Measurements from ENCODE around the gene CFAP65.

CFAP65 gene

DNA sequence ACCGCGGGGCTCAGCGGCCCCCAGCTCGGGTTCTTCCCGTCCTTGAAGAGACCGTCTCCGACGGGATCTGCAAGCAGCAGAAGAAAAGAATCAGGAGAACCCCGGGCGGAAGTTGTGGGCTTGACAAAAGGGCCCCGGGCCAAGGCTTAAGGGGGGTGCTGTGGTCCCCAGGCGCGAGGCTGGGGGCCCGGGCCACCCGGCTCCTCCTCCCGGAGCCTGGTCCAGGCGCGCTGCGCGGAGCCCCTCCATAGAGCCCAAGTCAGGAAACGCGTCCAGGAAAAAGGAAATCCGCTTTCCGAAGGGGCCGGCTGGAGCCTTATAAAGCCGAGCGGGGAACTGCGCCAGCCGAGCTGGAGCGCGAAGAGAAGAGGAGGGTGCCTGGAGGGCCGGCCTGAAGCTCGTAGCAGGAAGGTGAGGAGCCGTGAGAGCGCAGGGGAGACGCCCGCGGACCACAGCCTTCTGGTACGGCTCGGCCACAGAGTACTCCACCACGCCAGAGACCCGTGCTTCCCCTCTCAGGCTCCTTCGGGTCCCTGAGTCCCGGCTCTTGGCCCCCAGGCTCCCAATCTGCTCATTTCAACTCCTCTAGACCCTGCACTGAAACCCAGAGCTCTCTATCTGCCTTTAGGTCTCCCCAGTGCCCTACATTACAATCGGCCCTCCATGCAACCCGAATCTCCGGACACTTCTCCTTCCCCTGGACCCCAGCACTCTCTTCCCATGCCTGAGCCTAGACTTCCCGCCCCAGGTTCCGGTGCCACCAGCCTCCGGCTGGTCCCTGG, 56.9 kb downstream of the CFAP65 start:
- DNase-seq (ENCODE audit: low read depth) = no peak
- no peak overlapping the region for H3K4me3 ChIP-seq (ENCODE audit: low read depth, low read length)

DNA sequence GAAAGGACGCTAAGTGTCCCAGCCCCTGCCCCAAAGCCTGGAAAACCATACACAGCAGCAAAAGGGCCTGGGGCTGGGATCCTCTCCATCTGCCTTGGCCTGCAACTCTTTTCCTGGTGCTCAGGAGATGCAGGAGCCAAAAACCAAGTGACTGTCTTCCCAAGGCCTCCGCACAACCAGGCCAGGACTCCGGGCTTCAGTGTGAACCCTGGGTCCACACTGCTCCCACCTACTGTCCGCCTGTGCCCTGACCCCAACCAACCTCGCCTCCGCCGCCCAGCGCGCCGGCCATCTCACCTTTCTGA, 57.4 kb downstream of the CFAP65 start:
- no peak for DNase-seq (ENCODE audit: low read depth)
- H3K4me3 ChIP-seq (ENCODE audit: low read depth, low read length) = no peak overlapping the region

- H3K4me3 ChIP-seq (ENCODE audit: low read depth, low read length) = no peak overlapping the region
- DNase-seq (ENCODE audit: low read depth) = no peak
These were observed 57.9 kb downstream of the CFAP65 start for GRCh38 chr2:218983263-218983933.

- H3K4me3 ChIP-seq (ENCODE audit: low read depth, low read length) = no peak overlapping the region
- no peak for DNase-seq (ENCODE audit: low read depth)
These were observed 58.6 kb downstream of the CFAP65 start for GRCh38 chr2:218982586-218983262.

DNA sequence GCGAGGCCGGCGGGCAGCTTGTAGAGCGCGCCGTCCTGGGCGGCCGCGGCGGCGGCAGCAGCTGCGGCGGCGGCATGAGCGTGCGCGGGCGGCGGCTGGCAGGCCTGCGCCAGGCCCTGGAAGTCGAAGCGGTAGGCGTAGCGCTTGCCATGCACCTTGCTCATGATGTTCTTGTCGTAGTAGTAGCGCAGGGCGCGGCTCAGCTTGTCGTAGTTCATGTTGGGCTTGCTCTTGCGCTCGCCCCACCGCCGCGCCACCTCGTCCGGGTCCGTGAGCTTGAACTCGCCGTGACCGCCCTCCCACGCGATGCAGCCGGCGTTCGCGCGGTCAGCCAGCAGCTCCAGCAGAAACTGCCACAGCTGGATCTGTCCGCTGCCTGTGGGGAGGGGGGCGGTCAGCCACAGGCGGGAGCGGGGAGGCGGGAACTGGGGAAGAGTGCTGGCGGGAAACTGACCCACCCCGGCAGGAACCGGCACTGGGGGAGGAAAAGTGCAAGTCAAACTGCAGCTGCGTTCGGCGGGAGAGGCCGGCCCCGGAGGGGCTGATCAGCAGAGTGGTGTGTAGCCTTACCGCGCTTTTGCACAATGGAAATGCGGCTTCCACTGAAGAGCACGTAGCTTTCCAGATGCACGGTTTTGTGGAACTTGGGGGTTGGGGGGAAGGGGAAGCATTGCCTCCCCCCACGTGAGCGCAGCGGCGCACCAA, 59.3 kb downstream of the CFAP65 start:
- DNase-seq (ENCODE audit: low read depth) = no peak

GRCh38 chr2:218981390-218981880, 59.9 kb downstream of the CFAP65 start:
- no peak for DNase-seq (ENCODE audit: low read depth)
- no peak overlapping the region for H3K4me3 ChIP-seq (ENCODE audit: low read depth, low read length)

More for the DNA sequence above, 59.3 kb downstream of the CFAP65 start:
- peak overlapping the region; percentile 20 for H3K4me3 ChIP-seq (ENCODE audit: low read depth, low read length)

- no peak overlapping the region for H3K4me3 ChIP-seq (ENCODE audit: low read depth, low read length)
- no peak for DNase-seq (ENCODE audit: low read depth)
These were observed 60.5 kb downstream of the CFAP65 start for GRCh38 chr2:218980735-218981389.

DNA sequence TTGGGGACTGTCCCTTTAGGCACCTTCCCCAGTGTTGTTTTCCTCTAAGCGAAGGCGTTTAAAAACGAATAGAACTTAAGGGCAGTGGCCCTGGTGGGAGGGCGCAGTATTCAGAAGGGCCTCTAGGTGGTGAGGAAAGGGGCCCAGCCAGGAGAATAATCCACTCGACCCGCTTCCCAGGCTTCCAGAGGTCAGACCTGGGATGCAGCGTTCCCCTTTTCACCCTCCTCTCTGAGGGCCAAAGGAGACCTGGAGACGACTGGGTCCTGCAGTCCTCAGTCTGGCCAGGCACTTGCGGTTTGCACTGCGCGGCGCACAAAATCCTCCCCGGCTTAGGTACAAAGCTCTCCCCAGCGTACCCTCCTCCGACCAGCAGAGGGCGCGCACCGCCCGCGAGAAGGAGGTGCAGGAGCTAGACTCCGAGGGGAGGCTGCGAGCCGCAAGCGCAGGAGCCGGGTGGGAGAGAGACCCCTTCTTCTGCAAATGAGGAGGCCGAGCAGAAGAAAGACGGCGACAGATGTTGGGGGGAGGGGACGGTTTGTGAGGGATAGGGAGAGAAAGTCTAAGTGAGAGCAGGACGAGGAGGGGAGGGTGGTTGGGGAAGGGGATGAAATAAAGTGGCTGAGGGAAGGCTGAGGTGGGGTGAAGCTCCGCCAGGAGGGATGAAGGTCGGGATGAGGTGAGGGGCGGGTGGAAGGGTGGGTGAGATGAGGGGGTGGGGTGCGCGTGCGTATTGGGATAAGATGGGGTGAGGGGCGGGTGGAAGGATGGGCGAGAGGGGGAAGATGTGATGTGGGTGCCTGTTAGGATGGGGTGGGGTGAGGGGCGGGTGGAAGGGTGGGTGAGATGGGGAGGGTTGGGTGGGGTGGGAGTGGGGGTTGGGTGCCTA, 61.2 kb downstream of the CFAP65 start:
- peak overlapping the region; percentile 20 for H3K4me3 ChIP-seq (ENCODE audit: low read depth, low read length)

DNA sequence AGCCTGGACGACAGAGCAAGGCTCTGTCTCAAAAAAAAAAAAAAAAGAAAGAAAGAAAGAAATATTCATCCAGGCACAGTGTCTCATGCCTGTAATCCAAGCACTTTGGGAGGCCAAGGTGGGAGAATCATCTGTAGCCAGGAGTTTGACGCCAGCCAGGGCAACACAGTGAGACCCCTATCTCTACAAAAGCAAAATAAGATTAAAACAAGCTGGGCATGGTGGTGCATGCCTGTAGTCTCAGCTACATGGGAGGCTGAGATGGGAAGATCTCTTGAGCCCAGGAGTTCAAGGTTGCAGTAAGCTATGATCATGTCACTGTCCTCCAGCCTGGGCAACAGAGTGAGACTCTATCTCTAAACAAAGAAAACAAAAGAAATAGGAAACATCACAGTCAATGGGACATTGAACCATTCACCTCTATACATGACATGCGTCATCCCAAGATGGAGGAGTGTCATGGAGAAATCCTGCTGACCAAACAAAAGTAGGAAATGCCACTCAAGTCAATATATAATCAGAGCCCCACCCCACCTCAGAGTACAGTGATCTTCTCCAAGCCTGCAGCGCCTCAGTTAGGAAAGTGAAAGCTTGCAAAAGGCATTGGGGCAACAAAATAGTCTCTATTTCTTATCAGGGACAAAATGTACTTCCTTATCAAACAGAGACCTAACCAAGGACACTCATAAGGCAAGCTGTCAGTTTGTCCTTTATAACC, 66.1 kb downstream of the CFAP65 start:
- no peak for DNase-seq (ENCODE audit: low read depth)
- no peak overlapping the region for H3K4me3 ChIP-seq (ENCODE audit: low read depth, low read length)

More for the DNA sequence above, 61.2 kb downstream of the CFAP65 start:
- no peak for DNase-seq (ENCODE audit: low read depth)

DNA sequence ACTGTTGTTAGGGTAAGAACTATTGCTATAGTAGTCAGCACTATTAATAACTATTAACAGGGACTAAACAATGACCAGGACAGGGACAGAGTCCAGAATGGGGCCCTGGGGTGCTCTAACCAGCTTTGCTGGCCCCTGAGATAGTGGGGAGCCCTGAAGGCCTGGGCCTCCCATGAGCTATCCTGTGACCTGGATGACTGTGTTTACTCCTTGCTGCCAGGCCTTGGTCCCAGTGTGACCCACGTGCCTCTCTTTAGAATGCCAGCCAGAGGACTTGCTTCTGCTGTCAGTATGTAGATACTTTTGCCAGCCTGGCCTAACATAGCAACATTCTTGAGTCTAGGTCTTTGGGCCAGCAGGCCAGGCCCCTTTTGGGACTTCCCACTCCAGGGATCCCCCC, 70.4 kb downstream of the CFAP65 start:
- H3K4me3 ChIP-seq (ENCODE audit: low read depth, low read length) = no peak overlapping the region
- DNase-seq (ENCODE audit: low read depth) = no peak

- DNase-seq (ENCODE audit: low read depth) = peak; percentile 35
- no peak overlapping the region for H3K4me3 ChIP-seq (ENCODE audit: low read depth, low read length)
These were observed 77.1 kb downstream of the CFAP65 start for GRCh38 chr2:218964041-218964771.

GRCh38 chr2:218963601-218964000, 77.7 kb downstream of the CFAP65 start:
- no peak overlapping the region for H3K4me3 ChIP-seq (ENCODE audit: low read depth, low read length)
- DNase-seq (ENCODE audit: low read depth) = no peak

DNA sequence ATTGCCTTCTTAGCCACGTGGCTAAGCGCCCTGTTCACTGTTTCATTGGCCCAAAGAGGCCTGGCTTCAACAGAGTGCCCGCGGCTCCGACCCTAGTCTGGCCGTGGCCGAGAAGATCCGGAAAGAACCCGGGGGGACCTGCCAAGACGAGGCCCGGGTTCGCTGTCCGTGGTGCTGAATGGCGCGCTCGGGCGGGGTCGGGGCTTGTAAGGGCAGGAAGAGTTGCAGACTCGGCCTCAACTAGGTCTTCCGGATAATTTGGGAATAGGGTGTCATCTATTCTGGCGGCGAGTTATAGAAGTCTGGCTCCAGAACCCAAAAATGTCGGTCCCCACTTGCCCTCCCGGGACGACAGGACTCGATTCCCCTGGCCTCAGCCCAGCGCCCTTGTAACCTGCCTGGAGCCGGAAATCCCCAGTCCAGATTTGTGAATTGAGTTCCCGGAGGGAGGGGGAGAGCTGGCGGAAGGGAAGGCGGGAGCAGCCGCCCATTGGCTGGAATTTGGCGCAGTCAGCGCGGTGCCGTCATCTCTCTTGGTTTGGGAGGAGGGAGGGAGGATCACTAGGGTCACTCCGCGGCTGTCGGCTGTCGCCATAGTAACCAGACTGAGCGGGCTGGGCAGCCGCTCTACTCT, 78.3 kb downstream of the CFAP65 start:
- H3K4me3 ChIP-seq (ENCODE audit: low read depth, low read length) = peak overlapping the region; percentile 28
- no peak for DNase-seq (ENCODE audit: low read depth)

GRCh38 chr2:218961651-218962570, 79.4 kb downstream of the CFAP65 start:
- DNase-seq (ENCODE audit: low read depth) = no peak
- no peak overlapping the region for H3K4me3 ChIP-seq (ENCODE audit: low read depth, low read length)

- no peak for DNase-seq (ENCODE audit: low read depth)
- no peak overlapping the region for H3K4me3 ChIP-seq (ENCODE audit: low read depth, low read length)
These were observed 80.1 kb downstream of the CFAP65 start for GRCh38 chr2:218961229-218961628.
